Measurements from ENCODE around the gene NTMT2.
"Not testable (repeated sequence)": the region's sequence is repeated elsewhere in the genome, so short reads cannot be mapped to it uniquely, and the experiment has no call there.

The NTMT2 gene

DNA sequence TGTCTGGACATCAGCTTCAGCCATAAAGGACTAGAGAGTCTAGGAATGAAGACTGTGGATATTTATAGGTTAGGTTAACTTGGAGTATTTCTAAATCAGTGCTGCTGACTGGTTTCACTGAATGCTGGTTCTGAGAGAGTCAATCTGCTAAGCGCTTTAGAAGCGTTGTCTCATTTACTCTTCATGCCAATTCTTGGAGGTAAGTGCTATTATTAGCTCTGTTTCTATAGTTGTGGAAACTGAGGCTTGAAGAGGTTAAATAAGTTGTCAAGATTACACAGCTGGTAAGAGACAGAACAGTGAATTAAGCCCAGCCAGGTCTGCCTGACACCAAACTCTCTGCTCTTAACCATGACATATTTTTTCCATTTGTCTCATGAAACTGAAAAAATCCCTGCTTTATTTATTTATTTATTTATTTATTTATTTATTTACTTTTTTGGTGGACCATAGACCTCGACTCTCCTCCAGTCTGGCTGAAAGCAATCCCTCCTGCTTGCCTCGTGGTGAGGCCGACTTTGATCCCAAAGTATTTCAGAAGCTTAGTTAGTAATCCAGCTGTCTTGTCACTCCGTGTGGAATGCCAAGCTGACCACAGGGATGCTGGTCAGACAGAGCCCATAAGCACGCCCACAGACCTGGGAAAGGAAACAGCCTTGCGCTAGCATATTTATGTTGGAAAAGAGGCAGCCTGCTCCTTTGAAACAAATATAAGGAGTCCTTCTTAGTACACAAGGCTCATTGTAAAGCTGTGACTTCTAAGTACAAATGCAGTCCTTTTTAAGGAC, 16.9 kb downstream of the NTMT2 start:
- peak; percentile 94 for DNase-seq

- no peak for DNase-seq
Observed at GRCh38 chr1:170164103-170164763, 18.5 kb downstream of the NTMT2 start.

- no peak for DNase-seq
Observed at GRCh38 chr1:170166518-170167180, 20.9 kb downstream of the NTMT2 start.

DNA sequence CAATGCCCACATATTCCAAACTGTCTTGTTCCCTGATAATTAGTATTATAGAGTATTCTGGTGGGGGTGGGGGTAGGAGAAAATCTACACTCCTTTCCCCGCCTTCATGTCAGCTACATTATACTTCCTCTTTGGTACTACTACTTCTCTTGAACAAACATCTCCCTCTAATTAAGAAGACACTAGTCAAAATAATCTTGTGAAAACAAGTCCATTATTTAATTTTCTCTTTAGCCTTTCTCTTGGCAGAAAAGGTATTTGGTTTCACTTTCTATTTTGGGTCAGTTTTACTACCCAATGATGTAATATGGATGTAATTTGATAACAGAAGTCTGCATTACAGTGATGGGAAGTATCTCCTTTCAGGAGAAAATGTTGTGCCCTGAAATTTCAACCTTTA, 22.5 kb downstream of the NTMT2 start:
- peak; percentile 50 for DNase-seq

- DNase-seq, result not testable (repeated sequence)
Observed at GRCh38 chr1:170170513-170170912, 24.8 kb downstream of the NTMT2 start.

DNA sequence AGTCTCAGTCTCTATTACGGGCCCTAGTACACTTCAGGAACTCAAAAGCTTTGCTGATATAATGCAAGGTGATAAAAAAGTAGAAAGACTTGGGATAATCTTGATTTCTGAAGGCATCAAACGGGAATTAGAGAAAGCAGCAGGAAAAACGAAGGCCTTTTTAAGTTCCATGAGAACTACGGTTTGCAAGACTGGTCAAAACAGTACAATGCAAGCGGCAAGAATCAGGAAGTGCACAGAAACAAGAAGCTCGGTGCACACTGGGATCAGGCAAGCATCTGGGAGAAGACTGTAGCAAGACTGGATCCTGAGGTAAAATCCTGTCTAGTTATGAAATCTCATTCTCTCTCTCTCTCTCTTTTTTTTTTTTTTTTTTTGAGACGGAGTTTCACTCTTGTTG, 28.6 kb downstream of the NTMT2 start:
- DNase-seq, result no peak

DNA sequence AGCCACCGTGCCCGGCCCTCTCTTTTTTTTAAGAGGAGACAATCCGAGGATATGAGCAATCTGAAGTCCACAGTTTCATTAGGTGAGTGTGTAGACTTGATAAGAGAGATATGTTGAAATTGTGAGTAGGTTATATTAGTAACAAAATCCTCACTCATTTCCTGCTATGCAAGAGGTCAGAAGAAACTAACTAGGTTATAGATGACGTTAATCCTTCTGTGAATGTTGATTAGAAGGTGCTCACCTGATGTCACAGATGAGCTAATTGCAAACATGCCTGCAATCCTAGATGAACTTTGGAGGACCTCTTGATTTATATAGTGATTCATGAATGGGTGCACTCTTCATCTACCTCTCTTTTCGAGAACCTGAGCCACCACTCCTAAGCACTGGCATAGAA, 29.3 kb downstream of the NTMT2 start:
- no peak for DNase-seq

DNA sequence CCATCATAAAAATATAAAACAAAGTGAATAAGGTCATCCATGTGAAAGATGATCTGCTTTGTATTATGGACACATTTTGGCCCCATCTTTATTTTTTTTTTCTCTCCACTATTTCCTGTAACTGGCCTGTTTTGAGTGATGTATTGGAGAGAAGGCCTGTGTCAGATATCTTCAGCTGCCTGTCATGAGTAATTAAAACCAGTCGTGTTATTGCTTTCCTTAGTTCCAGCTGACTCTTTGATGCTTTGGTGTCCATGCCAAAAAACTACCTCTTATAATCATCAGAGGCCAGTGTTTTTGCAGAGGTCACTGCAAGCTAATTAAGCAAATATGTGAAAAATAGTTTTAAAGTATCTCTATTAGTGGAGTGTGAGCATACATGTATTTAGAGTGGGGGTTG, 29.7 kb downstream of the NTMT2 start:
- no peak for DNase-seq

DNA sequence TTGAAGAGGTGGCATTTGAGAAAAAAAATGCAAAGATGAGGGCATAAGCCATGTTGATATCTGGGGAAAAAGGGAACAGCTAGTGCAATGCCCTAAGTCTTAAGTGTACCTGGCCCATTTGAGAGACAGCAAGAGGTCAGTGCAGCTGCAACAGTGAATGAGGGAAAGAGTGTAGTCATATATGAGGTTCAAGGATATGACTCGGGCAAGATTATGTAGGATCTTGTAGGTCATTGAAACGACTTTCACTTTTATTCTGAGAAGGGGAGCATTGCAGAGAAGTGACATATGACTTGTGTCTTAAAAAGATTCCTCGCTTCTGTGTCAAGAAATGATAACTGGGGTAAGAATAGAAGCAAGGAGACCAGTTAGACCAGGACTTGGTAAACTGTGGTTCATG, 31.0 kb downstream of the NTMT2 start:
- DNase-seq, result no peak

DNA sequence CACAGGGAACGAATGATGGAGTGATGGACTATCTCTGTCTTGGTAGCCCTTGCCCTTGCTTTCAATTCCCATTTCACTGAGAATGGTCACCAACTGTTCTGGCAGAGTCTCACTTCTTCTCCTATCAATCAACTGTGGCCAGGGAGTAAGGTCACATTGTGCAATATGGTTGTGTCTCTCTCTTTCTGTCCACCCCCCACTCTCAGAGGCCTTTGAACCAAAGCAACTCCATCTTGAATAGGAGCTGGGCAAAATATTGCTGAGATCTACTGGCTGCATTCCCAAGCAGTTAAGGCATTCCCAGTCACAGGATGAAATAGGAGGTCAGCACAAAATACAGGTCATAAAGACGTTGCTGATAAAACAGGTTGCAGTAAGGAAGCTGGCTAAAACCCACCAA, 36.7 kb downstream of the NTMT2 start:
- DNase-seq, result no peak

GRCh38 chr1:170192546-170192945, 46.8 kb downstream of the NTMT2 start:
- DNase-seq, result no peak

- DNase-seq, result no peak
Observed at GRCh38 chr1:170194451-170194850, 48.7 kb downstream of the NTMT2 start.

DNA sequence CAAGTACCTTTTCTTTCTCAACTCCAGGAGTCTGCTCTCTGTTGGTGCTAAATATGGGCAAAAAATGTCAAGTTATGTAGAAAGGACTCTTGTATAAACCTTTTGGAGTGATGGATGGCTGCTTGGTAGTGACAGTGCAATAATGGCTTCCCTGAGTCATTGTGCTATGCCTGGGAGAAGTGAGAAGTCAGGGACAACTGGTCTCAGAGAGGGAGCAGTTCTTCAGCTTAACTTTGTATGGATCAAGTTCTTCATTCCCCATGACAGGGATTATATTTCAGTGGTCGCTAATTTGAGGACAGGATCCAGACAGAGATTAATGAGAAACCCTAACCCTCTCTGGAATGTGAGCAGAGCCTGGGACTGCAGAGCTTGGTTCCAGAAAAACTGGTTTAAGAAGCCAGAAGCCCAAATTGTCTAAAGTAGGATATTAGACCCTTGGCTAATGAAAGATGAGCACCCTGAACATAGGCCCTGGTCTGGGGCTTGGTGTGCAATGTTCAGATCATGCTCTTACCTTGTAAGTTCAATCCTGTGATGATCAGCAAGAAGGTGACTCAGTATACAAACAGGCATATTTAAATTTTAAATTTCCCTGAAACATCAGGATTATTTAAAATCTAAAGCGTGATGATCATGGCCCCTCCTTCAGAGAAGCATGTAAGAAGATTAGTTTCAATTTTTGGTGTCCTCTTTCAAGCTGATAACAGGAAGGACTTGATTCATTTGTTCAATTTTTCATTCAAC, 50.9 kb downstream of the NTMT2 start:
- no peak for DNase-seq

DNA sequence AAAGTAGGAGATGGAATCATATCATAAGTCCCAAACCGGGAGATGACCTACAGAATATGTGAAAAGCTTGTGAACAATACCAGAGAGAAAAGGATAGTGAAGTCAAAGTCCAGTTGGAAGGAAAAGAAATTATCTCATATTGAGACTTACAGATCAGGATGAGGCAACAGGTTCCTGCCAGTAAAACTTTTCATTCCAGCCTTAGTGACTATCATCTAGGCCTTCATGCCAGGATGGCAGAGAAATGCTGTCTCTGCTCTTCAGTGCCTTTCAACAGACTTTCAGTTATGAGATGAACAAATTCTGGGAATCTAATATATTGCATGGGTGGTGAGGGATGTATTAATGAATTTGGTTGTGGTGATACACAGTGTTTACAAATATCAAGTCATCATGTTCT, 52.3 kb downstream of the NTMT2 start:
- DNase-seq, result no peak

- DNase-seq, result no peak
Observed at GRCh38 chr1:170198584-170198983, 52.8 kb downstream of the NTMT2 start.

- DNase-seq, result no peak
Observed at GRCh38 chr1:170200161-170200560, 54.4 kb downstream of the NTMT2 start.

DNA sequence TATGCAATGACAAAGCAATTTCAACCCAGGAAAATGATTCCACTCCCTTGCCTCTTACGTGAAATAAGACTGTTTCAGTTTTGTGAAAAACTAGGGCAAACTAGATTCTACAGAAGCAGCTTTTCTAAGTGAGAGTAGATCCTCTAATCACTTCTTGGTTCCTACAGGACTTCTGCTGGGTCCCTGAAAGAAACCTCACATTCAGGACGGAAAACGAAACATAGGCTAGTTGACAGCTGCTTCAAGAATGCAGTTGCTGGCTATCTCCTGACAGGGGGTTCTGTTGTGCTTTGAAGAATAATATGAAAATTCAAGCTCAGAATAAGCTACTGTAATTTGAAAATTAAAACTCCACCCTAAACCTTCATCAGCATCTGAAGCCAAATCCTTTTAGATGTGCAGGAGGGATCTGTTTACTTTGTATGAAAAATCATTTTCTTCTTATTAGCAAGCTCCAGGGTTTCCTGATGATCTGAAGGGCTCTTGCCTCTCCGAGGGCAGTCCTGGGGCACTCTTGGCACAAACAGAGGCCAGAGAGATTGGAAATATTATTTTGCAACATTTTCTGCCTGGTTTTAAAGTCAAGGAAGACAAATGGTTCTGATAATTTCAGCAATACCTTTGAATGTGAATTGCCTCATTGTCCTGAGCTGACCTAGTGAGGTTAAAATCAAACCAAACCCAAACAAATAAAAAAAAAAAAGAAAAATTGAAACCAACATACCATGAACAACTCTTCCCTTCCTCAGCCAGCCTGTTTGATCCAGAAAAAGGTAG, 55.0 kb downstream of the NTMT2 start:
- DNase-seq, result peak; percentile 30

DNA sequence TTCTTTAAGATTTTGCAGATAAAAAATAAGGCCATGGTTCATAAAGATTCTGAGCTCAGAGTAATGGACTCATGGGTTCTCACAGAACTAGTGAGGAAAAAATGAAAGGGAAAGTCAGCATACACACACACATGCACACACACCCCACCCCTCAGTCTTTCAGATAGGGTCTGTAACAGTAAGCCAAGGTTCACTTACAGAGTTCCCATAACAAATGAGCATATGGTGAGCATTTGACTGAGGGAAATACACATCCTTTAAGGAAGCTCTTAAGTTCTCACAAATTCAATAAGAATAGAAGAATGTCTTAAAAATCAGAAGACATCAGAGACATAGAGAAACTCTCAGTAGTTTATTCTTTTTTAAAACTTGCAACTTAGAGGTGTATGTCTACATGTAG, 57.9 kb downstream of the NTMT2 start:
- DNase-seq, result no peak

- DNase-seq, result peak; percentile 22
Observed at GRCh38 chr1:170204121-170204520, 58.4 kb downstream of the NTMT2 start.

DNA sequence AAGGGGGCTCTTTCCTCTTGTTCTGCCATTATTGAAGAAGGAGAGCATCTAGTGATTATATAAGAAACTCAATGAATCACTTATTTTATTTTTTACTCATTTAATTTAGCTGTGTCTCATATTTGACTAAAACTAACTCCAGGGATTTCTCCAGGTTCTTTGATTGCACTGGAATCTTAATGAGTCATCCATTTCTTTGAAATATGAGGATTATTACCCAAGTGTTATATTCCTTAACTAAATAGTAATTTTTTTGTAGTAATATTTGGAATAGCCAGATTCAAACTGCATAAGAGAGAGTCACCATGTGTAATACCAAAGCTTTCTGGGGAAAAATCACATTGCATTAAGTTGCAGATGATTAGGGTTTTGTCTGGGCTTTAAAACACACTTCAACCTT, 59.5 kb downstream of the NTMT2 start:
- peak; percentile 65 for DNase-seq

- no peak for DNase-seq
Observed at GRCh38 chr1:170209125-170209524, 63.4 kb downstream of the NTMT2 start.

GRCh38 chr1:170210142-170210541, 64.4 kb downstream of the NTMT2 start:
- no peak for DNase-seq

GRCh38 chr1:170213596-170213995, 67.8 kb downstream of the NTMT2 start:
- no peak for DNase-seq

Data from HCEC 1CT (cell line).